A549 (cell line): ENCODE results near the gene SYNE2.

Experiments used
- NPAS2 ChIP-seq: fragments of 250-450 bp; sonication (Bioruptor Pico); IDR thresholded peaks from 2 replicates; pipeline ENCODE4 v1.8.0; 2022; ENCODE audit warnings: mild to moderate bottlenecking, moderate library complexity, borderline replicate concordance
- RAD21 ChIP-seq, 2 experiments: fragments of >200 bp in 1 of 2; sonication (Bioruptor Twin) in 1 of 2; formaldehyde crosslinking in 1 of 2; IDR thresholded peaks in 1 of 2; conservative IDR thresholded peaks in 1 of 2; 2 replicates in 1 of 2; 3 replicates in 1 of 2; pipeline ENCODE4 v1.6.1; 2012 to 2018; ENCODE audit warnings: inconsistent platforms in 1 of 2
- TF ChIP-seq, protein P1 (sequence below): fragments of 200-600 bp; sonication (generic); IDR thresholded peaks from 2 replicates; pipeline ENCODE4 v1.6.1; 2016; ENCODE audit warnings: antibody characterized with exemption, mild to moderate bottlenecking, moderate library complexity
- TF ChIP-seq, protein P2 (sequence below): fragments of >200 bp; sonication (Bioruptor Twin); formaldehyde crosslinking; IDR thresholded peaks from 3 replicates; pipeline ENCODE4 v1.5.1; 2016

DNA sequence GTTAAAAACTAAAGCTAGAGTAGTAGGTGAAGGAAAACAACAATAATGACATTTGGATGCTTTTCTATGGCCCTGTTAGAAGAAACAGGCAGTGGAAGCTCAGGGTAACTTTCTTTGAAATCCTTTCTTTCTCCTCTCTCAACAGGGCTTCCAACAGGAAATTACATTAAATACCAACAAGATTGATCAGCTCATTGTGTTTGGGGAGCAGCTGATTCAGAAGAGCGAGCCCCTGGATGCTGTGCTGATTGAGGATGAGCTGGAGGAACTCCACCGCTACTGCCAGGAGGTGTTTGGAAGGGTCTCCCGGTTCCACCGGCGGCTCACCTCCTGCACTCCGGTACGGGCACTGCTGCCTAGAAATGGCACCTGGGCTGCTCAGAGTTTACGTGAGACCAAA is 359.9 kb downstream of the SYNE2 start:
- TF ChIP-seq, protein P1, sequence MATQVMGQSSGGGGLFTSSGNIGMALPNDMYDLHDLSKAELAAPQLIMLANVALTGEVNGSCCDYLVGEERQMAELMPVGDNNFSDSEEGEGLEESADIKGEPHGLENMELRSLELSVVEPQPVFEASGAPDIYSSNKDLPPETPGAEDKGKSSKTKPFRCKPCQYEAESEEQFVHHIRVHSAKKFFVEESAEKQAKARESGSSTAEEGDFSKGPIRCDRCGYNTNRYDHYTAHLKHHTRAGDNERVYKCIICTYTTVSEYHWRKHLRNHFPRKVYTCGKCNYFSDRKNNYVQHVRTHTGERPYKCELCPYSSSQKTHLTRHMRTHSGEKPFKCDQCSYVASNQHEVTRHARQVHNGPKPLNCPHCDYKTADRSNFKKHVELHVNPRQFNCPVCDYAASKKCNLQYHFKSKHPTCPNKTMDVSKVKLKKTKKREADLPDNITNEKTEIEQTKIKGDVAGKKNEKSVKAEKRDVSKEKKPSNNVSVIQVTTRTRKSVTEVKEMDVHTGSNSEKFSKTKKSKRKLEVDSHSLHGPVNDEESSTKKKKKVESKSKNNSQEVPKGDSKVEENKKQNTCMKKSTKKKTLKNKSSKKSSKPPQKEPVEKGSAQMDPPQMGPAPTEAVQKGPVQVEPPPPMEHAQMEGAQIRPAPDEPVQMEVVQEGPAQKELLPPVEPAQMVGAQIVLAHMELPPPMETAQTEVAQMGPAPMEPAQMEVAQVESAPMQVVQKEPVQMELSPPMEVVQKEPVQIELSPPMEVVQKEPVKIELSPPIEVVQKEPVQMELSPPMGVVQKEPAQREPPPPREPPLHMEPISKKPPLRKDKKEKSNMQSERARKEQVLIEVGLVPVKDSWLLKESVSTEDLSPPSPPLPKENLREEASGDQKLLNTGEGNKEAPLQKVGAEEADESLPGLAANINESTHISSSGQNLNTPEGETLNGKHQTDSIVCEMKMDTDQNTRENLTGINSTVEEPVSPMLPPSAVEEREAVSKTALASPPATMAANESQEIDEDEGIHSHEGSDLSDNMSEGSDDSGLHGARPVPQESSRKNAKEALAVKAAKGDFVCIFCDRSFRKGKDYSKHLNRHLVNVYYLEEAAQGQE, result no peak
- TF ChIP-seq NPAS2 (CRISPR knock-in tag) (no peak), RAD21 (conservative IDR thresholded peaks at IDR 0.05 in 1 of 2, IDR thresholded peaks at IDR 0.05 in 1 of 2) (no peak)
- TF ChIP-seq, protein P2, sequence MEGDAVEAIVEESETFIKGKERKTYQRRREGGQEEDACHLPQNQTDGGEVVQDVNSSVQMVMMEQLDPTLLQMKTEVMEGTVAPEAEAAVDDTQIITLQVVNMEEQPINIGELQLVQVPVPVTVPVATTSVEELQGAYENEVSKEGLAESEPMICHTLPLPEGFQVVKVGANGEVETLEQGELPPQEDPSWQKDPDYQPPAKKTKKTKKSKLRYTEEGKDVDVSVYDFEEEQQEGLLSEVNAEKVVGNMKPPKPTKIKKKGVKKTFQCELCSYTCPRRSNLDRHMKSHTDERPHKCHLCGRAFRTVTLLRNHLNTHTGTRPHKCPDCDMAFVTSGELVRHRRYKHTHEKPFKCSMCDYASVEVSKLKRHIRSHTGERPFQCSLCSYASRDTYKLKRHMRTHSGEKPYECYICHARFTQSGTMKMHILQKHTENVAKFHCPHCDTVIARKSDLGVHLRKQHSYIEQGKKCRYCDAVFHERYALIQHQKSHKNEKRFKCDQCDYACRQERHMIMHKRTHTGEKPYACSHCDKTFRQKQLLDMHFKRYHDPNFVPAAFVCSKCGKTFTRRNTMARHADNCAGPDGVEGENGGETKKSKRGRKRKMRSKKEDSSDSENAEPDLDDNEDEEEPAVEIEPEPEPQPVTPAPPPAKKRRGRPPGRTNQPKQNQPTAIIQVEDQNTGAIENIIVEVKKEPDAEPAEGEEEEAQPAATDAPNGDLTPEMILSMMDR, result no peak
